Epithelial cell of esophagus (primary cell): ENCODE measurements around the gene CERS6.

Experiments used
- DNase-seq: peaks from one replicate; pipeline ENCODE4 v3.0.0; 2010; ENCODE audit warnings: low read depth
- H3K4me3 ChIP-seq: 2 replicates; pipeline ENCODE4 v1.5.1; 2011; ENCODE audit warnings: mild to moderate bottlenecking, low read length, control low read depth
- TF ChIP-seq, protein P1 (sequence below): IDR thresholded peaks from 2 replicates; pipeline ENCODE4 v1.5.1; 2011; ENCODE audit warnings: low read depth, mild to moderate bottlenecking, low read length, control low read depth, inconsistent platforms; ENCODE audit not compliant: insufficient read depth; ENCODE audit errors: missing control alignments

CERS6 gene

DNA sequence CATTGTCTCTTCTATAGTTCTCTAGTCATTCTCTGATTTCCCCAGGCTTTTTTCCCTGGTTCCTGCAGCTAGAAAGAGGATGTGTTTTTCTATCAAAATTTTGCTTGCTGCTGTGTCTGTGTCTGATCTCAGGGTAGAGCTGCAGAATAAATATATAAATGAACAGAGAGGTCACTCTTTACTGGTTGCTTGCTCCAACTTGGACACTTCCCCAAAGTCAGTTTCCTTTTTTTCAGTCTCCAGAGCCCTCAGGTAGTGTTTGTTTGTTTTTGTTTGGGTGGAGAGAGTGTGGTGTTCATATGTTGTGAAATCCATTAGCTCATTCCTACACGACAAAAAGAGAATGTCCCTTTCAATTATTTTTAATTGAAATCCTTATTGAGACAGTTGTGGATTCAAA is 85.8 kb downstream of the CERS6 start:
- H3K4me3 ChIP-seq = no peak overlapping the region
- TF ChIP-seq, protein P1, sequence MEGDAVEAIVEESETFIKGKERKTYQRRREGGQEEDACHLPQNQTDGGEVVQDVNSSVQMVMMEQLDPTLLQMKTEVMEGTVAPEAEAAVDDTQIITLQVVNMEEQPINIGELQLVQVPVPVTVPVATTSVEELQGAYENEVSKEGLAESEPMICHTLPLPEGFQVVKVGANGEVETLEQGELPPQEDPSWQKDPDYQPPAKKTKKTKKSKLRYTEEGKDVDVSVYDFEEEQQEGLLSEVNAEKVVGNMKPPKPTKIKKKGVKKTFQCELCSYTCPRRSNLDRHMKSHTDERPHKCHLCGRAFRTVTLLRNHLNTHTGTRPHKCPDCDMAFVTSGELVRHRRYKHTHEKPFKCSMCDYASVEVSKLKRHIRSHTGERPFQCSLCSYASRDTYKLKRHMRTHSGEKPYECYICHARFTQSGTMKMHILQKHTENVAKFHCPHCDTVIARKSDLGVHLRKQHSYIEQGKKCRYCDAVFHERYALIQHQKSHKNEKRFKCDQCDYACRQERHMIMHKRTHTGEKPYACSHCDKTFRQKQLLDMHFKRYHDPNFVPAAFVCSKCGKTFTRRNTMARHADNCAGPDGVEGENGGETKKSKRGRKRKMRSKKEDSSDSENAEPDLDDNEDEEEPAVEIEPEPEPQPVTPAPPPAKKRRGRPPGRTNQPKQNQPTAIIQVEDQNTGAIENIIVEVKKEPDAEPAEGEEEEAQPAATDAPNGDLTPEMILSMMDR = no peak
- DNase-seq = peak; percentile 39

DNA sequence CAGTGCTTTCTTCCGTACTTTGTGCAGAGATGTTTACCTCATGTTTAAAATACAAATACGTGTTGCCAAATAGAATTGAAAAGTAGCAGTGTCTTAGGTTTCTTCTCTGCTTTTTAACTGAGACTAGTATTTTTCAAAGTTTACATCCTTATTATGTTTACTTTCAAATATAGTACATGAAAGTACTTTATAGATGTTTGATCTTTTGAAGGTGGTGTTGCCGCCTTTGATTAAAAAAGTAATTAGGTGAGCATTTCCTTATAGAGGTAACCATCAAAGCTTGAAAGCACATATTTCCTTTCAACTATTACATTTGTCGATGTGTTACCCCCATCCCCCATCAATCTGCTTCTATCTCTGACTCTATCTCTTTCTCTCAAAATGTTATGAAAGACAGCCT is 87.0 kb downstream of the CERS6 start:
- no peak for DNase-seq
- TF ChIP-seq, protein P1 = no peak
- no peak overlapping the region for H3K4me3 ChIP-seq

DNA sequence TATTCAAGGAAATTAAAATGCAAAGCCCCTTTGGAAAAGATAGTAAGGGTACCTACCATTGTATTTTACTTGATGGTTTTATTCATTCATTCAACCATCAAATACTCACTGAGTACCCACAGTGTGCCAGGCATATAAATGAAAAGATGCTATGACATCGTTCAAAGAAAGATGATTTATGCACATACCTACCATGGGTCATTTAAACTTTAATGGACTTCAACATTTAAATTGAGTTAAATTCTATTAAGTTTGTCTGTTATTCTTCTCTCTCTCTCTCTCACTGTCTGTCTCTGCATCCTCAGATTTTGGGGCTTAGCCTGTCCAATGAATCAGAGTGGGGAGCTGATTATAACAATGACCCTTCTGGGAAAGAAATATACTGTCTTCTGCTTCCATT is 87.9 kb downstream of the CERS6 start:
- no peak overlapping the region for H3K4me3 ChIP-seq
- TF ChIP-seq, protein P1 = no peak
- no peak for DNase-seq

DNA sequence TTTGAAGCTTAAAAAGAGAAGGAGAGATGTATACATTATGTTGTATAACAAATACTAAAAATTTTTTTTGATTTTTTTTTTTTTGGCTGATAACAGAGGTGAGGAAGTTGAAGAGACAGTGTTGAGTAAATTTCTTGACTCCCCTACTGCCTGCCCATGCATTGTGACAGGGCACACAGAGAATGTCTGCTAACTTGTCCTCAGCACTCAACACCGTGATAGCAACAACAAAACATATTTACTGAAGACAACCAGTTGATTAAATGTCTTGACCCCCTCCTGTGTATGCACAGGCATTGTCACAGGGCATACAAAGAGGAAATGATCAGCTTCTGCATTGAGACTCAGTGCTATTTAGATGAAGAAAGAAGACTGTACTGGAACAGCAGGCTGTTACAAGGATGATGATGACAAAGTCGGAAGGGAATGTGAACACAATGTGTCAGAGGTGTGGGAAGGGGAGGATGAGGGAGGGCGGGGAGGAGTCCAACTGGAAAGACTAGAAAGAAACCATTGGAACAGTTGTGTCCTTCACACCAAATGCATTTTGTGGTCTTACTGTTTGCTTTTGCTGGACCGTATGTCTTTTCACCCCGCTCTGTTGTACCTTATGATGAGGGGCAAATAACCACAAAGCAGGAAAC is 89.5 kb downstream of the CERS6 start:
- H3K4me3 ChIP-seq = no peak overlapping the region
- peak; percentile 97 for DNase-seq
- TF ChIP-seq, protein P1 = no peak

DNA sequence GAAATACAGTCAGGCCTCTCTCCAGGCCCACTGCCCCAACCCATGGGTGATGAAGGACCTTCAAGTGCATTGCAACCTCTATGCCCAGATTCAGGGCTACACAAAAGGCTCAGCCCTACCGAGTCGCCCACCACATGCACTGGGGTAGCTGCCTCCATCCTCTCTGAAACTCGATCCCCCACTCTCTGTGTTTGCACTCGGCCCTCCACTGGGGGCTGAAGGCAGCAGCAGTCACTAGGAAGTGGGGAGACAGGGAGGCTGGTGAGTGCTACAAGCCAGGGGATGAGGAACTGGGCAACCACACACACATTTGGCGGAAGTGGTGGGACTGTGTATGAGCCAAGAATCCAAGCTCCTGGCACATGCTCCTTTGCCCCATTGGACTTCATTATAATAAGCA is 94.6 kb downstream of the CERS6 start:
- TF ChIP-seq, protein P1 = no peak
- no peak overlapping the region for H3K4me3 ChIP-seq
- DNase-seq = no peak

DNA sequence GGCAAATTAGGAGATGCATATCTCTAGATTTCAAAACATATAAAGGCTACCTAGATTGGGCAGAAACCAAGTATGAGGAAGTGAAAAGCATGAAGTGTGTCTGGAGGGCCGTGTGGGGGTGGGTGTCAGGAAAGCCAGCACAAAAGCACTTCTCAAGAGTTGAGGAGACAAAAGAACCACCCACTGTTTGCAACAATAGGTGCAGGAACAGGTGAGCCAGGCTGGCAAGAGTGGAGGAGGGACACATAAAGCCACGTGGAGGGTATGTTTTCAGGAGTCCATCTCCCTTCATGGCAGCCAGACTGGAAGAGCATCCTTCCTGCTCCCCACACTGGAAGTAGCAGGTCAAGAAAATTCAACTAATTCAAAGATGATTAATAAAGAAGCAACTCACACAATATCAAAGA is 96.4 kb downstream of the CERS6 start:
- TF ChIP-seq, protein P1 = no peak
- H3K4me3 ChIP-seq = no peak overlapping the region
- DNase-seq = no peak

DNA sequence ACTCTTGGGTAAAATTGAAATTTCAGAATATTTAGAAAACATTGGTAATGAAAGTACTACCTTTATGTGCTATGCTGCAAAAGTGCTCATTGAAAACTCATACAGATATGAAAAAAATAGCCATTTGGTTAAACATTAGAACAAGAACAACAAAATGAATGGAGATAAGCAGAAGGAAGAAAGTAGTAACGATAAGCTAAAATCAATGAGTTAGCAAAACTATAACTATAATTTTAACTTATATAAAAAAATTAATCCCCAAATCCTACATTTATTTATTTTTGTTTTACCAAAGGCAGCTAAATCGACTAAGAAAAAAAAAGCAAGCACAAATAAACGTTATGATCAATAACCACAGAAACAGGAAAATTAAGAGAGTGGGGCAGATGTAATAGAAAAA is 99.2 kb downstream of the CERS6 start:
- DNase-seq = no peak
- H3K4me3 ChIP-seq = no peak overlapping the region
- TF ChIP-seq, protein P1 = no peak
